Measurements from ENCODE around the gene ARGFX.

The ARGFX gene

GRCh38 chr3:121601212-121601812 is 33.6 kb downstream of the ARGFX start:
- no peak for DNase-seq

GRCh38 chr3:121604759-121605158 is 37.0 kb downstream of the ARGFX start:
- no peak for DNase-seq

- no peak for DNase-seq
Observed at GRCh38 chr3:121606106-121606505, 38.4 kb downstream of the ARGFX start.
